A673 (cell line): ENCODE results near the gene ARHGEF28. TPM values are rescaled to one million over a fixed set of nuclear protein-coding genes. Genes with fewer than 3 reads are reported as not detected.

Experiments used
- BruUV-seq: library from RNA; stranded (reverse); fragments of 400-500 nt; replicated peaks from 2 replicates; lab custom pipeline; 2021; lab: Mats Ljungman, UMichigan
- CTCF ChIA-PET: fragments of 300-600 bp; sonication (Branson Sonifier 250); formaldehyde crosslinking; loops from one replicate; lab custom pipeline; 2022; ENCODE audit warnings: antibody characterized with exemption; lab: Charles Lee
- POLR2A ChIA-PET: fragments of 300-600 bp; sonication (Branson Sonifier 250); formaldehyde crosslinking; loops from one replicate; lab custom pipeline; 2022; ENCODE audit warnings: antibody characterized with exemption; ENCODE audit not compliant: low non-redundant PET; lab: Charles Lee
- DNase-seq: peaks from one replicate; pipeline ENCODE4 v3.0.0-alpha.2; 2015; ENCODE audit warnings: low spot score
- H3K27ac ChIP-seq: fragments of 200-600 bp; sonication (generic); 2 replicates; pipeline ENCODE4 v1.5.1; 2016; ENCODE audit warnings: mixed run types, low read depth, mild to moderate bottlenecking, mixed read lengths, antibody characterized with exemption, low read length; ENCODE audit not compliant: poor library complexity, severe bottlenecking
- H3K27me3 ChIP-seq: fragments of 200-600 bp; sonication (generic); replicated peaks from 2 replicates; pipeline ENCODE4 v1.6.1; 2017; ENCODE audit warnings: mixed run types, low read depth, mild to moderate bottlenecking, mixed read lengths, antibody characterized with exemption, low read length; ENCODE audit not compliant: insufficient read depth, poor library complexity
- H3K36me3 ChIP-seq: fragments of 200-600 bp; sonication (generic); 2 replicates; pipeline ENCODE4 v1.6.1; 2016; ENCODE audit warnings: mixed run types, mild to moderate bottlenecking, mixed read lengths, antibody characterized with exemption, low read length; ENCODE audit not compliant: insufficient read depth, poor library complexity, severe bottlenecking
- H3K4me1 ChIP-seq: fragments of 200-600 bp; sonication (generic); 2 replicates; pipeline ENCODE4 v1.6.1; 2017; ENCODE audit warnings: mixed run types, mild to moderate bottlenecking, mixed read lengths, antibody characterized with exemption, low read length; ENCODE audit not compliant: insufficient read depth, poor library complexity, severe bottlenecking
- H3K4me3 ChIP-seq: fragments of 200-600 bp; sonication (generic); 2 replicates; pipeline ENCODE4 v1.5.1; 2016; ENCODE audit warnings: low read depth, mixed run types, mild to moderate bottlenecking, mixed read lengths, low read length; ENCODE audit not compliant: poor library complexity, severe bottlenecking
- H3K9me3 ChIP-seq: fragments of 200-600 bp; sonication (generic); 2 replicates; pipeline ENCODE4 v1.6.1; 2016; ENCODE audit warnings: mixed run types, low read depth, mild to moderate bottlenecking, mixed read lengths, antibody characterized with exemption, low read length; ENCODE audit not compliant: poor library complexity, severe bottlenecking
- EZH2 ChIP-seq: fragments of 200-600 bp; sonication (generic); IDR thresholded peaks from 2 replicates; pipeline ENCODE4 v1.6.1; 2017; ENCODE audit warnings: borderline replicate concordance, low read depth, mild to moderate bottlenecking, mixed read lengths, antibody characterized with exemption, low read length; ENCODE audit not compliant: poor library complexity, severe bottlenecking
- intact Hi-C: fragments of 100-400 bp; cut with micrococcal nuclease; formaldehyde crosslinking; loops from one replicate; pipeline ENCODE4 v1.10.0; 2022; ENCODE audit not compliant: unreplicated experiment
- total RNA-seq: library from RNA; stranded (reverse); gene quantifications from 2 replicates; pipeline ENCODE4 v1.2.3, GENCODE V29; 2021
- TF ChIP-seq, protein P1 (sequence below): fragments of 300-800, 200-600 bp; sonication (generic); conservative IDR thresholded peaks from 2 replicates; pipeline ENCODE4 v1.5.1; 2017; ENCODE audit warnings: low read depth, mild to moderate bottlenecking, antibody characterized with exemption, low read length, moderate library complexity, mixed read lengths

Gene ARHGEF28
- total RNA-seq, 1 experiment from 2014 or later = 3.4 TPM

DNA sequence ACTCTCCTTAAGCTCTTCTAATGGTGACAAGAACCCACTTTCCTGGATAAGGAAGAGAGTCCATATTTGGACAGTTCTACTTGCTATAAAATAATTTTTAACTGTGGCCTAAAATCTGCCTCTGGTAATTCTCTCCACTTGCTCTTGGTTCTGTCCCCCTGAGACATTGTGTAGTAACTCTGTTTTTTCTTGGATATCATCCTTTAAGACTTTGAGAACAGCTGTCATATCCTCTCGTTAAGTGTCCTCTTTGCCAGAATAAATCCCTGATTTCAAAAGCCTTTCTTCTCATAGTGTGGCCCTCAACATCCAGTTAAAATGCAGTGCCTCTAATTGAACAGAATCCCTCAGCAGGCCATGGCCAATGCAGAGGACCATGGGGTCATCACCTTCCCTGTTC, 101.5 kb downstream of the ARHGEF28 start:
- DNase-seq = no peak
- CTCF ChIA-PET = no interaction called here
- POLR2A ChIA-PET = no interaction called here
- H3K27ac ChIP-seq = no peak overlapping the region
- no peak overlapping the region for H3K4me3 ChIP-seq
- no peaks in the 10 kb centered on the region for H3K36me3 ChIP-seq
- TF ChIP-seq EZH2 = no peak
- TF ChIP-seq, protein P1, sequence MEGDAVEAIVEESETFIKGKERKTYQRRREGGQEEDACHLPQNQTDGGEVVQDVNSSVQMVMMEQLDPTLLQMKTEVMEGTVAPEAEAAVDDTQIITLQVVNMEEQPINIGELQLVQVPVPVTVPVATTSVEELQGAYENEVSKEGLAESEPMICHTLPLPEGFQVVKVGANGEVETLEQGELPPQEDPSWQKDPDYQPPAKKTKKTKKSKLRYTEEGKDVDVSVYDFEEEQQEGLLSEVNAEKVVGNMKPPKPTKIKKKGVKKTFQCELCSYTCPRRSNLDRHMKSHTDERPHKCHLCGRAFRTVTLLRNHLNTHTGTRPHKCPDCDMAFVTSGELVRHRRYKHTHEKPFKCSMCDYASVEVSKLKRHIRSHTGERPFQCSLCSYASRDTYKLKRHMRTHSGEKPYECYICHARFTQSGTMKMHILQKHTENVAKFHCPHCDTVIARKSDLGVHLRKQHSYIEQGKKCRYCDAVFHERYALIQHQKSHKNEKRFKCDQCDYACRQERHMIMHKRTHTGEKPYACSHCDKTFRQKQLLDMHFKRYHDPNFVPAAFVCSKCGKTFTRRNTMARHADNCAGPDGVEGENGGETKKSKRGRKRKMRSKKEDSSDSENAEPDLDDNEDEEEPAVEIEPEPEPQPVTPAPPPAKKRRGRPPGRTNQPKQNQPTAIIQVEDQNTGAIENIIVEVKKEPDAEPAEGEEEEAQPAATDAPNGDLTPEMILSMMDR = no peak
- no peaks in the 10 kb centered on the region for H3K9me3 ChIP-seq
- H3K4me1 ChIP-seq = no peaks in the 10 kb centered on the region
- no TSS peak for BruUV-seq
- peaks cover 3% of the 10 kb centered on the region for H3K27me3 ChIP-seq
- intact Hi-C loops = no loop called here

DNA sequence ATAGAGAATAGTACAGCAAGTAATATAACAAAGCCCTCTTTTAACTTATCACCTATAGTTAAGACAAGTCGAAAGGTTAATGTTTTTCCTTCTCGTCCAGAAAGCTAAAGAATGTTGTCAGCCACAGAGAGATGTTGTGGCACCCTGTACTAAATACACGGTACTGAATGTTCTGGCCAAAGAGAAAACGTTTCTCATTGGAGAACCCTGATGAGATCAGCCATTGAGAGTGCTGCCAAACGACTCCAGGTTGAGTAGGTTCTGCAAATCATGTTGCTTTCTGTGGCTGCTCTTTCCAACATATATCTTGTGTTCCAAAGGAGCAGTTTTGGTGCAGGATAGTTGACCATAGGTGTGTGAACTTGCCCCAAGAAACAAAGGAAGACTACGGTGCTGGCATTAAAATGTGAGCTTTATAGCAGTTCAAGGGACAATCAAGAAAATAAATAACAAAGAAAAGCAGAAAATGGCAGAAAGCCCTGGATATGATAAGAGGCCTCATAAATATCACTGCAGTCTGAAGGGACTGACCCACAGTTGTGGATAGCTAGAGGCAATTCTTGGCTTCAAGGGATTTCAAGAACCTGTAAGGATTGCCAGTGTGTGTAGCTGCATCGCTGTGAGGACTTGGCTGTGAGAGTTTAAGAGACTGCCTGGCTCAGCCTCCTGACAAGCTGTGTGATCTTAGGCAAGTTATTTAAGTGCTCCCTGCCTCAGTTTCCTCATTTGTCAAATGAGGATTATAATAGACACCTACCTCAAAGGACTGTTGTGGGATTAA, 102.7 kb downstream of the ARHGEF28 start:
- H3K27me3 ChIP-seq = peaks cover 3% of the 10 kb centered on the region
- POLR2A ChIA-PET = no interaction called here
- intact Hi-C loops = no loop called here
- H3K36me3 ChIP-seq = no peaks in the 10 kb centered on the region
- CTCF ChIA-PET = no interaction called here
- TF ChIP-seq, protein P1 = no peak
- no peak for TF ChIP-seq EZH2
- H3K4me1 ChIP-seq = no peaks in the 10 kb centered on the region
- no peak overlapping the region for H3K27ac ChIP-seq
- no peaks in the 10 kb centered on the region for H3K9me3 ChIP-seq
- no peak for DNase-seq
- BruUV-seq = no TSS peak
- no peak overlapping the region for H3K4me3 ChIP-seq

DNA sequence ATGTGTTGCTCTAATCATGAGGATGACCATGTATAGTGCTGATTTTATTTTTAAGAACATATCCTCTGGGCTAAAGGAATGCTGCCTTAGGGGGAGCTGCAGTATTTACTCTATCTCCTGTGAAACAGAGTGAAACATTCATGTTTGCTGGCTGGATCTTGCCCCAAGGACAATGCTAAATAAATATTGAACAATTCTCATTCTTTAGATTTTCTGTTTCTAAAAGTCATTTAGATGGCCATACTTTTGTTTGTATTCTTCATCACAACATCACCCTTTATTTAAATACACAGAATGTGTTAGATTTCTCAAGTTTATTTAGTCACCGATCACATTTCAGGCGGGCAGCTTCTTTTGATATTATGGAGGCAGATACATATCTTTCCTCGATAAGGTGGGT, 103.3 kb downstream of the ARHGEF28 start:
- Histone ChIP-seq H3K27me3 (peaks cover 3% of the 10 kb centered on the region), H3K4me1 (no peaks in the 10 kb centered on the region), H3K27ac (no peak overlapping the region), H3K36me3 (no peaks in the 10 kb centered on the region), H3K4me3 (no peak overlapping the region), H3K9me3 (no peaks in the 10 kb centered on the region)
- intact Hi-C loops = no loop called here
- DNase-seq = no peak
- TF ChIP-seq, protein P1 = no peak
- no peak for TF ChIP-seq EZH2
- ChIA-PET POLR2A (no interaction called here), CTCF (no interaction called here)
- BruUV-seq = no TSS peak
